A549 (cell line): ENCODE results near the gene HNRNPUL2.

Experiments used
- BHLHE40 ChIP-seq: IDR thresholded peaks from 2 replicates; pipeline ENCODE4 v1.6.1; 2012; ENCODE audit warnings: low read depth, low read length, inconsistent platforms
- CEBPB ChIP-seq, 2 experiments: fragments of >200 bp in 1 of 2; sonication (Bioruptor Twin) in 1 of 2; formaldehyde crosslinking in 1 of 2; IDR thresholded peaks; 2 replicates each; pipeline ENCODE4 v1.6.1; 2012 to 2016
- EP300 ChIP-seq, 2 experiments: fragments of >200 bp; sonication (Bioruptor Twin); formaldehyde crosslinking; IDR thresholded peaks; 2 replicates in 1 of 2; 3 replicates in 1 of 2; pipeline ENCODE4 v1.6.1; 2016 to 2017
- JUNB ChIP-seq: fragments of >200 bp; sonication (Bioruptor Twin); formaldehyde crosslinking; IDR thresholded peaks from 2 replicates; pipeline ENCODE4 v1.6.1; 2016
- MAFK ChIP-seq: fragments of 450-650 bp; IDR thresholded peaks from 2 replicates; pipeline ENCODE4 v1.6.1; 2014; ENCODE audit not compliant: partially characterized antibody
- MAZ ChIP-seq: fragments of 150-350 bp; IDR thresholded peaks from 2 replicates; pipeline ENCODE4 v1.6.1; 2014; ENCODE audit warnings: antibody characterized with exemption, low read depth, low read length, borderline replicate concordance
- POLR2A ChIP-seq: IDR thresholded peaks from 2 replicates; pipeline ENCODE4 v1.6.1; 2012; ENCODE audit warnings: mild to moderate bottlenecking, low read length
- RAD21 ChIP-seq, 2 experiments: fragments of >200 bp in 1 of 2; sonication (Bioruptor Twin) in 1 of 2; formaldehyde crosslinking in 1 of 2; IDR thresholded peaks in 1 of 2; conservative IDR thresholded peaks in 1 of 2; 2 replicates in 1 of 2; 3 replicates in 1 of 2; pipeline ENCODE4 v1.6.1; 2012 to 2018; ENCODE audit warnings: inconsistent platforms in 1 of 2
- RARB ChIP-seq: fragments of 250-450 bp; sonication (Bioruptor Pico); IDR thresholded peaks from 2 replicates; pipeline ENCODE4 v1.8.0; 2021; ENCODE audit warnings: mild to moderate bottlenecking, moderate library complexity
- SREBF2 ChIP-seq: fragments of 450-650 bp; IDR thresholded peaks from 2 replicates; pipeline ENCODE4 v1.6.1; 2014; ENCODE audit warnings: mild to moderate bottlenecking, moderate library complexity
- ZSCAN20 ChIP-seq: fragments of 250-450 bp; sonication (Bioruptor Pico); IDR thresholded peaks from 2 replicates; pipeline ENCODE4 v1.8.0; 2022; ENCODE audit warnings: mild to moderate bottlenecking, moderate library complexity
- TF ChIP-seq, protein P1 (sequence below): fragments of >200 bp; sonication (Bioruptor Twin); formaldehyde crosslinking; IDR thresholded peaks from 3 replicates; pipeline ENCODE4 v1.5.1; 2016
- TF ChIP-seq, protein P2 (sequence below): IDR thresholded peaks from 2 replicates; pipeline ENCODE4 v1.6.1; 2012; ENCODE audit warnings: low read depth, borderline replicate concordance
- TF ChIP-seq, protein P3 (sequence below): fragments of 250-450 bp; sonication (Bioruptor Pico); IDR thresholded peaks from 2 replicates; pipeline ENCODE4 v1.5.0; 2021; ENCODE audit warnings: mild to moderate bottlenecking, moderate library complexity, borderline replicate concordance

DNA sequence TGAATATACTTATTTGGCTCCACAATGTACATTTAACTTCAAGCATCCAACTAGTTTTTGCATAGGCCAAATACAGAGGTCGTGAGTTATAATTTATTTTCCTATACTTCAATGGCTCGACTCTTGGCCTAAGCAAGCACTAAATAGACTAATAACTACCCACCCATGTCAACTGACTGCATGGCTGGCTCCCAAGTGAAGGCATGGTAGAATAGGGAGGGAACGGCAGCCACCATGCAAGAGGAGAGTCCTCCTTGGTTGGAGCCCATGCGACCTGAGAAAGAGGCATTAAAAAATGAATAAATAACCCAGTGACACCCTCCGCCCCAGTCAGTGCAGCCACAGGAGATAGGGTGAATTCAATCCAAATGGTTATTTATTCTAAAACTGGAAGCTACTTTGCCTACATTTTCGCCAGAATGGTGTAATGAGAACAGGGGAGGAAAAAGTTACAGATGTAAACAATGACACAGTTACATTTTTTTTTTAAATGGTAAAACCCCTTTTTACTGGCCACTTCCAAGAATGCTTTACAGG, 14.9 kb downstream of the HNRNPUL2 start:
- TF ChIP-seq, protein P1, sequence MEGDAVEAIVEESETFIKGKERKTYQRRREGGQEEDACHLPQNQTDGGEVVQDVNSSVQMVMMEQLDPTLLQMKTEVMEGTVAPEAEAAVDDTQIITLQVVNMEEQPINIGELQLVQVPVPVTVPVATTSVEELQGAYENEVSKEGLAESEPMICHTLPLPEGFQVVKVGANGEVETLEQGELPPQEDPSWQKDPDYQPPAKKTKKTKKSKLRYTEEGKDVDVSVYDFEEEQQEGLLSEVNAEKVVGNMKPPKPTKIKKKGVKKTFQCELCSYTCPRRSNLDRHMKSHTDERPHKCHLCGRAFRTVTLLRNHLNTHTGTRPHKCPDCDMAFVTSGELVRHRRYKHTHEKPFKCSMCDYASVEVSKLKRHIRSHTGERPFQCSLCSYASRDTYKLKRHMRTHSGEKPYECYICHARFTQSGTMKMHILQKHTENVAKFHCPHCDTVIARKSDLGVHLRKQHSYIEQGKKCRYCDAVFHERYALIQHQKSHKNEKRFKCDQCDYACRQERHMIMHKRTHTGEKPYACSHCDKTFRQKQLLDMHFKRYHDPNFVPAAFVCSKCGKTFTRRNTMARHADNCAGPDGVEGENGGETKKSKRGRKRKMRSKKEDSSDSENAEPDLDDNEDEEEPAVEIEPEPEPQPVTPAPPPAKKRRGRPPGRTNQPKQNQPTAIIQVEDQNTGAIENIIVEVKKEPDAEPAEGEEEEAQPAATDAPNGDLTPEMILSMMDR, result no peak
- TF ChIP-seq BHLHE40, result no peak
- TF ChIP-seq EP300 (IDR thresholded peaks at IDR 0.05), result no peak
- no peak for TF ChIP-seq RAD21 (conservative IDR thresholded peaks at IDR 0.05 in 1 of 2, IDR thresholded peaks at IDR 0.05 in 1 of 2)
- TF ChIP-seq, protein P2, sequence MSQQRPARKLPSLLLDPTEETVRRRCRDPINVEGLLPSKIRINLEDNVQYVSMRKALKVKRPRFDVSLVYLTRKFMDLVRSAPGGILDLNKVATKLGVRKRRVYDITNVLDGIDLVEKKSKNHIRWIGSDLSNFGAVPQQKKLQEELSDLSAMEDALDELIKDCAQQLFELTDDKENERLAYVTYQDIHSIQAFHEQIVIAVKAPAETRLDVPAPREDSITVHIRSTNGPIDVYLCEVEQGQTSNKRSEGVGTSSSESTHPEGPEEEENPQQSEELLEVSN, result no peak
- no peak for TF ChIP-seq CEBPB (IDR thresholded peaks at IDR 0.05)
- TF ChIP-seq MAZ, result no peak
- TF ChIP-seq MAFK, result no peak
- TF ChIP-seq SREBF2, result no peak
- no peak for TF ChIP-seq JUNB
- TF ChIP-seq POLR2A, result no peak
- TF ChIP-seq, protein P3, sequence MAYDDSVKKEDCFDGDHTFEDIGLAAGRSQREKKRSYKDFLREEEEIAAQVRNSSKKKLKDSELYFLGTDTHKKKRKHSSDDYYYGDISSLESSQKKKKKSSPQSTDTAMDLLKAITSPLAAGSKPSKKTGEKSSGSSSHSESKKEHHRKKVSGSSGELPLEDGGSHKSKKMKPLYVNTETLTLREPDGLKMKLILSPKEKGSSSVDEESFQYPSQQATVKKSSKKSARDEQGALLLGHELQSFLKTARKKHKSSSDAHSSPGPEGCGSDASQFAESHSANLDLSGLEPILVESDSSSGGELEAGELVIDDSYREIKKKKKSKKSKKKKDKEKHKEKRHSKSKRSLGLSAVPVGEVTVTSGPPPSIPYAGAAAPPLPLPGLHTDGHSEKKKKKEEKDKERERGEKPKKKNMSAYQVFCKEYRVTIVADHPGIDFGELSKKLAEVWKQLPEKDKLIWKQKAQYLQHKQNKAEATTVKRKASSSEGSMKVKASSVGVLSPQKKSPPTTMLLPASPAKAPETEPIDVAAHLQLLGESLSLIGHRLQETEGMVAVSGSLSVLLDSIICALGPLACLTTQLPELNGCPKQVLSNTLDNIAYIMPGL (CRISPR knock-in tag), result no peak
- TF ChIP-seq RARB, result no peak
- no peak for TF ChIP-seq ZSCAN20 (CRISPR knock-in tag)
